Measurements from ENCODE around the gene CPZ.

CPZ gene

DNA sequence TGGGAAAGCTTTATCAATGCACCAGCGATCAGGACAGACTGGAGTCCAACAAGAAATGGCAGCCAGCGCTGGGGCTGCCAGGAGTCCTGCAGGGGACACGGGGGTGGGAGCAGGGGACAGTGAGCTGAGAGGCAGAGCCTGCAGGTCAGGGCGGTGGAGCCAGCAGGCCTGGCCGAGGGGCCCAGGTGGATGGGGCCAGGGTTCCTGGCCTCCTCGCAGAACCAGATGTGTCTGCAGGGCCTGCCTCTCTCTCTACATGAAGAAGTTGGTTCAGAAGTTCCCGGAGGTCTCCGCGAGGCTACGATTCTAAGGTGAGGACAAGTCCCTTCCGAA lies 63.6 kb downstream of the CPZ start:
- Histone ChIP-seq H3K56ac (ENCODE audit: low read length) (no peak overlapping the region), H3K79me1 (ENCODE audit: low read length) (no peaks in the 10 kb centered on the region), H3K79me2 (ENCODE audit: control insufficient read depth, insufficient read depth, low read length) (no peaks in the 10 kb centered on the region), H3K4me1 (ENCODE audit: control insufficient read depth, low read depth, low read length) (no peaks in the 10 kb centered on the region), H3K9ac (ENCODE audit: low read length) (no peak overlapping the region), H3K23ac (ENCODE audit: low read length) (no peak overlapping the region), H3K27ac (ENCODE audit: low read depth, low read length) (no peak overlapping the region), H3K36me3 (ENCODE audit: control insufficient read depth, insufficient read depth, low read length) (no peaks in the 10 kb centered on the region), H4K8ac (ENCODE audit: low read depth, low read length) (no peak overlapping the region), H2BK15ac (replicated peaks; ENCODE audit: low read depth) (no peak overlapping the region), H3K18ac (ENCODE audit: low read length) (no peak overlapping the region), H3K4me3 (ENCODE audit: low read length) (no peak overlapping the region), H2BK120ac (ENCODE audit: low read depth, low read length) (no peak overlapping the region), H3K4ac (ENCODE audit: low read depth, low read length) (no peak overlapping the region), H2BK5ac (ENCODE audit: low read length) (no peak overlapping the region), H3K4me2 (ENCODE audit: low read length) (no peak overlapping the region), H4K5ac (ENCODE audit: low read length) (no peak overlapping the region), H2AK5ac (ENCODE audit: low read length) (no peak overlapping the region), H3K27me3 (ENCODE audit: insufficient read depth, low read length, poor library complexity) (no peaks in the 10 kb centered on the region)
- DNase-seq, result no peak
- WGBS (ENCODE audit: extremely low coverage, insufficient coverage, low lambda C conversion rate), result no CpG with 5 or more reads among the region's 11 CpGs

DNA sequence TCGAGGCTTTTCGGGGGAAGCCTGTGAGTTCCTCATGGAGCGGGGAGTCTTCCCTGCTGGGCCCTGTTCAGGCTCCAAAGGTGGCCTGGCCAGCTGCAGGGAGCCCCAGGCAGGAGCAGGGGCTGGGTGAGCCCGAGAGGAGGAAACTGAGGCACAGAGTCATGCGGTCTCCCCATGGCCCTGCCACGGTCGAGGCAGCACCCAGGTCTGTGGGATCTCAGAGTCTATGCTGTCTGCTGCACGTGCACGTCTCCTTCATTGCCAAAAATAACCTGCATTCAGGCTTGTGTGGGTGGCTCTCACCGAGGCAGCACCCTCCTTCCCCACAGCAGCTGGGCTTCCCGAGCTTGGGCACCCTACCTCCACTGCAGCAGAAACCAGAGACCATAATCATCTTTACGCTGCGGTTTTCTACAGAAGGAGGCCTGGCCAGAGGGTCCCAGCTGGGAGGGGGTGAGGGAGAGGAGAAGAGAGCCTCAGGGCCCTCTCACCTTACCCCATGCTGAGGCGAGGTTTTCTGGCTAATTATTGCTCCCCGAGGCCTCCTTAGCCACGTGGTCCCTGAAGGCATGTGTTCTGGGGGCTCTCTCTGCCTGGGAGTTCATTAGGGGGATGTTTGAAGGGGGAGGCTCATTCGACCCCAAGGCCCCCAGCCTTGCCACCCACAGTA lies 64.3 kb downstream of the CPZ start:
- Histone ChIP-seq H3K18ac (ENCODE audit: low read length) (no peak overlapping the region), H4K5ac (ENCODE audit: low read length) (no peak overlapping the region), H3K23ac (ENCODE audit: low read length) (no peak overlapping the region), H3K79me1 (ENCODE audit: low read length) (no peaks in the 10 kb centered on the region), H2BK120ac (ENCODE audit: low read depth, low read length) (no peak overlapping the region), H3K27me3 (ENCODE audit: insufficient read depth, low read length, poor library complexity) (no peaks in the 10 kb centered on the region), H3K4me3 (ENCODE audit: low read length) (no peak overlapping the region), H3K9ac (ENCODE audit: low read length) (no peak overlapping the region), H2BK15ac (replicated peaks; ENCODE audit: low read depth) (no peak overlapping the region), H4K8ac (ENCODE audit: low read depth, low read length) (no peak overlapping the region), H3K4ac (ENCODE audit: low read depth, low read length) (no peak overlapping the region), H3K56ac (ENCODE audit: low read length) (no peak overlapping the region), H3K27ac (ENCODE audit: low read depth, low read length) (no peak overlapping the region), H3K79me2 (ENCODE audit: control insufficient read depth, insufficient read depth, low read length) (no peaks in the 10 kb centered on the region), H3K4me1 (ENCODE audit: control insufficient read depth, low read depth, low read length) (no peaks in the 10 kb centered on the region), H2BK5ac (ENCODE audit: low read length) (no peak overlapping the region), H3K4me2 (ENCODE audit: low read length) (no peak overlapping the region), H2AK5ac (ENCODE audit: low read length) (no peak overlapping the region), H3K36me3 (ENCODE audit: control insufficient read depth, insufficient read depth, low read length) (no peaks in the 10 kb centered on the region)
- no CpG with 5 or more reads among the region's 17 CpGs for WGBS (ENCODE audit: extremely low coverage, insufficient coverage, low lambda C conversion rate)
- no peak for DNase-seq

DNA sequence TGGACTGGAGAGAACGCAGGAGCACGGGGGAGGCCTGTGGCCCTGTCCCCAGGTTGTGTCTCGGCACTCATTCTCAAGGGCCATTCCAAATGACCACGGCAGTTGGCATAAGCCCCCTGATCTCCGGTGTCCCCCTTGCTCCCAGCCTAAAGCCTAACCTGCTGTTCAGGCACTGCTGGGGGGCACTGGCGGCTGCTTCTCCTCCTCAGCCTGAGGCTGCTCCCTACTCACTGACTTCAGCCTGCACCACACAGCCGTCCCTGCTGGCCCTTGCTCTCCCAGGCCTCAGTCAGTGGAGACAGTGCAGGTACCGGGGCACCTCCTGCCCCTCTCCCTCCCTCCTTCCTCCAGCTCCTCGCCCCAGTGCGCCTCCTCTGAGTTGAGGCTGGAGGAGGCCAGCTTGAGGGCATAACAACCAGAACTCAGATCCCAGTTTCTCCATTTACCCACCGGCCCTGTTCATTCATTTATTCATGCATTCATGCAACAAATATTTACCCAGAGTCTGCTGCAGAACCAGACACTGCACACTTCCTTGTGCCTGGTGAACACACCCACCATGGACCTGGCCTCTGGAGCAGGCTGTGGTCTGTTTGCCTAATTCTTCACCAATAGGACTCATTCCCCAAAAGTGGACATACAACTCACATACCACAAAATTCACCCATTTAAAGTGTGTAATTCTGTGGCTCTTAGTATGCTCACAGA lies 65.0 kb downstream of the CPZ start:
- Histone ChIP-seq H3K27ac (ENCODE audit: low read depth, low read length) (no peak overlapping the region), H3K56ac (ENCODE audit: low read length) (no peak overlapping the region), H2BK5ac (ENCODE audit: low read length) (no peak overlapping the region), H3K4me1 (ENCODE audit: control insufficient read depth, low read depth, low read length) (no peaks in the 10 kb centered on the region), H3K9ac (ENCODE audit: low read length) (no peak overlapping the region), H3K23ac (ENCODE audit: low read length) (no peak overlapping the region), H2AK5ac (ENCODE audit: low read length) (no peak overlapping the region), H3K36me3 (ENCODE audit: control insufficient read depth, insufficient read depth, low read length) (no peaks in the 10 kb centered on the region), H3K79me2 (ENCODE audit: control insufficient read depth, insufficient read depth, low read length) (no peaks in the 10 kb centered on the region), H3K4me3 (ENCODE audit: low read length) (no peak overlapping the region), H3K27me3 (ENCODE audit: insufficient read depth, low read length, poor library complexity) (no peaks in the 10 kb centered on the region), H3K4me2 (ENCODE audit: low read length) (no peak overlapping the region), H4K8ac (ENCODE audit: low read depth, low read length) (no peak overlapping the region), H2BK120ac (ENCODE audit: low read depth, low read length) (no peak overlapping the region), H3K79me1 (ENCODE audit: low read length) (no peaks in the 10 kb centered on the region), H3K4ac (ENCODE audit: low read depth, low read length) (no peak overlapping the region), H3K18ac (ENCODE audit: low read length) (no peak overlapping the region), H4K5ac (ENCODE audit: low read length) (no peak overlapping the region), H2BK15ac (replicated peaks; ENCODE audit: low read depth) (no peak overlapping the region)
- DNase-seq, result no peak
- WGBS (ENCODE audit: extremely low coverage, insufficient coverage, low lambda C conversion rate), result no CpG with 5 or more reads among the region's 11 CpGs

DNA sequence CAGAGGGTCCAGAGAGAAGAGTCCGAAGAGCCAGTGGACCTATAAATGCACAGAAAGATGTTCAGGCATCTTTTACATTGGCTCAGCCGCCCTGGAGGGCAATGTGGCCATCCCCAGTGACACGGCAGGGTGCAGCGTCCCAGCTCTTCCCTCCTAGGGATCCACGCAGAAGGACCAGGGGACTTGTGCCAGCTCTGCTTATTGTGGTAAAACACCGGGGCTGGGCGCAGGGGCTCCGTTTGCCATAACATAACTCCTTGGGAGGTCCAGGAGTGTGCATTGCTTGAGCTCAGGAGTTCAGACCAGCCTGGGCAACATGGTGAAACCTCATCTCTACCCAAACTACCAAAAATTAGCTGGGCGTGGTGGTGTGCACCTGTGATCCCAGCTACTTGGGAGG lies 70.2 kb downstream of the CPZ start:
- Histone ChIP-seq H2BK15ac (replicated peaks; ENCODE audit: low read depth) (no peak overlapping the region), H4K5ac (ENCODE audit: low read length) (no peak overlapping the region), H3K23ac (ENCODE audit: low read length) (no peak overlapping the region), H3K4me3 (ENCODE audit: low read length) (no peak overlapping the region), H4K8ac (ENCODE audit: low read depth, low read length) (no peak overlapping the region), H3K36me3 (ENCODE audit: control insufficient read depth, insufficient read depth, low read length) (no peaks in the 10 kb centered on the region), H3K27me3 (ENCODE audit: insufficient read depth, low read length, poor library complexity) (no peaks in the 10 kb centered on the region), H2BK120ac (ENCODE audit: low read depth, low read length) (no peak overlapping the region), H3K27ac (ENCODE audit: low read depth, low read length) (no peak overlapping the region), H2AK5ac (ENCODE audit: low read length) (no peak overlapping the region), H3K56ac (ENCODE audit: low read length) (no peak overlapping the region), H3K4ac (ENCODE audit: low read depth, low read length) (no peak overlapping the region), H3K79me2 (ENCODE audit: control insufficient read depth, insufficient read depth, low read length) (no peaks in the 10 kb centered on the region), H3K18ac (ENCODE audit: low read length) (no peak overlapping the region), H3K9ac (ENCODE audit: low read length) (no peak overlapping the region), H2BK5ac (ENCODE audit: low read length) (no peak overlapping the region), H3K79me1 (ENCODE audit: low read length) (no peaks in the 10 kb centered on the region), H3K4me1 (ENCODE audit: control insufficient read depth, low read depth, low read length) (no peaks in the 10 kb centered on the region), H3K4me2 (ENCODE audit: low read length) (no peak overlapping the region)
- WGBS (ENCODE audit: extremely low coverage, insufficient coverage, low lambda C conversion rate), result no CpG with 5 or more reads among the region's 9 CpGs
- no peak for DNase-seq

DNA sequence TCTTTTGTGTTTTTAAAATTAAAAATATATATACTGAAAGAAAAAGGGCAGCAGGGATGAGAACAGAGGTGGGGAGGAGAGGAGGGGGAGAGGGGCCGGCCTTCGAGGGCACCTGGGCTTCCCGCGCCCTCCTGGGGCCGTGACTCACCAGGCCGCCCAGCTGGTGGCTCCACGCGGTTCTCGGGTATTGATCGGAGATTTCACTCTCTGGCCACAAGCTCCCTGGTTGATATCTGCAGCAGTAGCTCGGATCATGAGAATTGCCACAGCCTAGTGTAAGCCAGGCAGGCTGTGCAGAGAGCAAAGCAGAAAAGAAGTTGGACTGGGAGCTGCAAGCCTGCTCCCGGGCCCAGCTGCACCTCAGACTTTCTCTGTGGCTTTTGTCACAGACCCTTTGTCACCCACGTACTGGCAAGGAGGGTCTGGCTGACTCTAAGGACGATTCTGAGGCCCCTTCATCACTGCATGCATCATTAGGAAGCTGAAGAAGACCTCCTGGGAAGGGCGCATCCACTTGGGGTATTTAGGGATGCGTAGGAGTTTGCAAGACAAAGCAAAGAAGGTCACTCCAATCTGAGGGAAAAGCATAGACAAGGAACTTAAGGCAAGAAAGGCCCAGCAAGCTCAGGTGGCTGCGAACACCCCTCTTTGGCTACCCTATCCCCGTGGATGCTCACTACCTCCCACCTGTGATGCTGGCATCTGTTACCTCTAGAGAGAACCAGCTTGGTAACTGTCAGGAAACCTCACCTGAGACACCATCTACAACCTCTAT lies 71.7 kb downstream of the CPZ start:
- no peak overlapping the region for H3K27ac ChIP-seq (ENCODE audit: low read depth, low read length)
- H3K18ac ChIP-seq (ENCODE audit: low read length), result no peak overlapping the region
- H4K8ac ChIP-seq (ENCODE audit: low read depth, low read length), result no peak overlapping the region
- H3K27me3 ChIP-seq (ENCODE audit: insufficient read depth, low read length, poor library complexity), result no peaks in the 10 kb centered on the region
- H3K56ac ChIP-seq (ENCODE audit: low read length), result no peak overlapping the region
- no peak overlapping the region for H3K4me2 ChIP-seq (ENCODE audit: low read length)
- H3K79me1 ChIP-seq (ENCODE audit: low read length), result no peaks in the 10 kb centered on the region
- H3K4me1 ChIP-seq (ENCODE audit: control insufficient read depth, low read depth, low read length), result no peaks in the 10 kb centered on the region
- no peaks in the 10 kb centered on the region for H3K79me2 ChIP-seq (ENCODE audit: control insufficient read depth, insufficient read depth, low read length)
- no peak overlapping the region for H2AK5ac ChIP-seq (ENCODE audit: low read length)
- H4K5ac ChIP-seq (ENCODE audit: low read length), result no peak overlapping the region
- H3K4me3 ChIP-seq (ENCODE audit: low read length), result no peak overlapping the region
- no peak overlapping the region for H3K9ac ChIP-seq (ENCODE audit: low read length)
- no peak overlapping the region for H2BK120ac ChIP-seq (ENCODE audit: low read depth, low read length)
- no peak for DNase-seq
- H2BK5ac ChIP-seq (ENCODE audit: low read length), result no peak overlapping the region
- no peak overlapping the region for H2BK15ac ChIP-seq (replicated peaks; ENCODE audit: low read depth)
- H3K36me3 ChIP-seq (ENCODE audit: control insufficient read depth, insufficient read depth, low read length), result no peaks in the 10 kb centered on the region
- no peak overlapping the region for H3K23ac ChIP-seq (ENCODE audit: low read length)
- H3K4ac ChIP-seq (ENCODE audit: low read depth, low read length), result no peak overlapping the region
- no CpG with 5 or more reads among the region's 18 CpGs for WGBS (ENCODE audit: extremely low coverage, insufficient coverage, low lambda C conversion rate)
